ENCODE measurements around the gene RNF150.

The RNF150 gene

DNA sequence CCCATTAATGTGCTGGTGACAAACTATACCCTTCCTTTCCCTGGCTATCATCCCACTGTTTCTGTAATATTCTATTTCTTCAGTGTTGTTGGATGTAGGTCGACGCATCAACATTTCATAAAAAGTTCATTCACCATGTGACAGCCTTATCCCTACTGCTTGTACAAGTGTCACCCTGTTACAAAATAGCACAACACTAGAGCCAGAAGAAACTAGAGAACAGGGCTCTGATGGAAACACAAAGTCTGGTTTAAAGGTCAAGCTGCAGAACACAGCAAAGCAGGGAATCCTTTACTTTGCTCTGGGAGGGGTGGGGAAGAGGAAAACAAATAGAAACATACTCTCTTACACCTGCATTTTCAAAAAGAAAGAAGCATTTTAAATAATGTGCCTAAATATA, 245.8 kb downstream of the RNF150 start:
- DNase-seq (ENCODE audit: low read depth) = no peak
- no peak overlapping the region for H3K4me3 ChIP-seq (ENCODE audit: control insufficient read depth, low read depth, low read length)
- TF ChIP-seq CTCF (conservative IDR thresholded peaks at IDR 0.05; ENCODE audit: control insufficient read depth, insufficient read depth, low read depth, low read length) = no peak

GRCh38 chr4:140884431-140885058, 248.7 kb downstream of the RNF150 start:
- H3K4me3 ChIP-seq (ENCODE audit: control insufficient read depth, low read depth, low read length) = no peak overlapping the region
- DNase-seq (ENCODE audit: low read depth) = peak; percentile 81
- TF ChIP-seq CTCF (conservative IDR thresholded peaks at IDR 0.05; ENCODE audit: control insufficient read depth, insufficient read depth, low read depth, low read length) = peak; percentile 86

GRCh38 chr4:140877781-140878180, 255.5 kb downstream of the RNF150 start:
- no peak for DNase-seq (ENCODE audit: low read depth)
- no peak overlapping the region for H3K4me3 ChIP-seq (ENCODE audit: control insufficient read depth, low read depth, low read length)
- no peak for TF ChIP-seq CTCF (conservative IDR thresholded peaks at IDR 0.05; ENCODE audit: control insufficient read depth, insufficient read depth, low read depth, low read length)

DNA sequence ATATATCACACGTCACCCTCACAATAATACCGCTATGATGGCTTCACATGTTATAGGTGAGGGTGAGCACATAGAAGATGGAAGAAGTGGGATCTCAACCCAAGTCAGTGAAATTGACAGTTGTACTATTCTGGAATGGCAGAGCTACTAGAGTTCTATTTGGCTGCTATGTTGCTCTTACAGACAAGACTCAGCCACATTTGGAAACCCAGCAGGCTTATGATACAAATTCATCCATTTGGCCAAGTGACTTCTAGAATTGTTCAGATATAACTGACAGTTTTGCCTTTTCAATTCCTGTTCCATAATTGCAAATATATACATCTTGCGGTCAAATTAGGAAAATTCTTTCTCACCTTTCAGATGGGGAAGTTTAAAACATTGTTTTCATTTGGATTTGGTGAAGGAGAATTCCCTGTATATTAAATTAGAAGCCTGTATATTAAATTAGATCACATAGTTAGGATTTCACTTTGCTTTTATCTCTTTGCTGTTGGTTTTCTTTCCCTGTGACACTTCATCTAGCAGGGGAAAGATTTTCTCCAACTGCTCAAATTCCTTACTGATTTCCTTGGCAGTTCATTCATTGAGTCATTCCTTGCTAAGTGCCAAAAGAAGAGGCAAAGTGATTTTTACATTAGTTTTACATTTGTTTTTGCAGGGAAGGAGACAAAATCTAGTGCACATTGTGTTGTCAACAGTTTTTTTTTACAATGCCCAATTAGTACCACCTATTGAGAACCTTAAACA, 256.5 kb downstream of the RNF150 start:
- no peak for TF ChIP-seq CTCF (conservative IDR thresholded peaks at IDR 0.05; ENCODE audit: control insufficient read depth, insufficient read depth, low read depth, low read length)
- H3K4me3 ChIP-seq (ENCODE audit: control insufficient read depth, low read depth, low read length) = no peak overlapping the region
- DNase-seq (ENCODE audit: low read depth) = peak; percentile 38

- TF ChIP-seq CTCF (conservative IDR thresholded peaks at IDR 0.05; ENCODE audit: control insufficient read depth, insufficient read depth, low read depth, low read length) = no peak
- no peak overlapping the region for H3K4me3 ChIP-seq (ENCODE audit: control insufficient read depth, low read depth, low read length)
- DNase-seq (ENCODE audit: low read depth) = no peak
Observed at GRCh38 chr4:140875746-140876452, 257.4 kb downstream of the RNF150 start.

GRCh38 chr4:140874056-140874455, 259.2 kb downstream of the RNF150 start:
- no peak for DNase-seq (ENCODE audit: low read depth)
- H3K4me3 ChIP-seq (ENCODE audit: control insufficient read depth, low read depth, low read length) = no peak overlapping the region
- no peak for TF ChIP-seq CTCF (conservative IDR thresholded peaks at IDR 0.05; ENCODE audit: control insufficient read depth, insufficient read depth, low read depth, low read length)
